Liver (tissue), 9 donors: Measurements from ENCODE around the gene MAPK7. TPM values are rescaled to one million over a fixed set of nuclear protein-coding genes. Genes with fewer than 3 reads are reported as not detected.

Source experiments
- DNase-seq: peaks from one replicate; pipeline ENCODE4 v3.0.0-alpha.2; 2017; ENCODE audit warnings: low spot score
- H3K27ac ChIP-seq, 2 donors: one replicate each; pipeline ENCODE4 v1.7.0; 2013; ENCODE audit warnings: inconsistent platforms in 2 of 2, low read length in 2 of 2, control low read depth in 1 of 2, low read depth in 1 of 2, mild to moderate bottlenecking in 1 of 2
- H3K27me3 ChIP-seq, 4 donors: one replicate each; pipeline versions ENCODE4 v1.6.1 to v1.7.0; 2013; ENCODE audit warnings: low read length in 3 of 4, inconsistent platforms in 1 of 4, mild to moderate bottlenecking in 1 of 4, moderate library complexity in 1 of 4; ENCODE audit not compliant: control insufficient read depth in 4 of 4, insufficient read depth in 4 of 4
- H3K36me3 ChIP-seq, 4 donors: one replicate each; pipeline versions ENCODE4 v1.6.1 to v1.7.0; 2013; ENCODE audit warnings: low read length in 3 of 4, mild to moderate bottlenecking in 3 of 4, low read depth in 1 of 4, moderate library complexity in 1 of 4; ENCODE audit not compliant: control insufficient read depth in 4 of 4, insufficient read depth in 3 of 4
- H3K4me1 ChIP-seq, 4 donors: one replicate each; pipeline versions ENCODE4 v1.6.1 to v1.7.0; 2013; ENCODE audit warnings: low read length in 3 of 4, mild to moderate bottlenecking in 3 of 4, moderate library complexity in 1 of 4; ENCODE audit not compliant: control insufficient read depth in 4 of 4, insufficient read depth in 4 of 4
- H3K4me3 ChIP-seq, 3 donors: one replicate each; pipeline versions ENCODE4 v1.6.1 to v1.7.0; 2013; ENCODE audit warnings: low read length in 3 of 3, control low read depth in 1 of 3, low read depth in 1 of 3, mild to moderate bottlenecking in 1 of 3
- H3K9ac ChIP-seq, 2 donors: one replicate each; pipeline ENCODE4 v1.7.0; 2013; ENCODE audit warnings: low read length in 2 of 2, mild to moderate bottlenecking in 2 of 2, moderate library complexity in 2 of 2, control low read depth in 1 of 2, low read depth in 1 of 2
- H3K9me3 ChIP-seq, 4 donors: one replicate each; pipeline versions ENCODE4 v1.6.1 to v1.7.0; 2013; ENCODE audit warnings: low read length in 3 of 4; ENCODE audit not compliant: control insufficient read depth in 4 of 4
- EGR1 ChIP-seq, 2 donors: IDR thresholded peaks; 2 replicates each; pipeline ENCODE4 v1.6.1; 2016 to 2018; ENCODE audit warnings: antibody characterized with exemption in 2 of 2, low read depth in 2 of 2
- FOXA1 ChIP-seq: IDR thresholded peaks from 2 replicates; pipeline ENCODE4 v1.6.1; 2016; ENCODE audit warnings: antibody characterized with exemption
- FOXA2 ChIP-seq: IDR thresholded peaks from 2 replicates; pipeline ENCODE4 v1.6.1; 2016; ENCODE audit warnings: antibody characterized with exemption
- GABPA ChIP-seq, 2 donors: IDR thresholded peaks in 1 of 2; conservative IDR thresholded peaks in 1 of 2; 2 replicates each; pipeline ENCODE4 v1.6.1; 2016; ENCODE audit warnings: antibody characterized with exemption in 2 of 2, mild to moderate bottlenecking in 1 of 2, moderate library complexity in 1 of 2
- HNF4A ChIP-seq, 2 donors: conservative IDR thresholded peaks; 2 replicates each; pipeline ENCODE4 v1.6.1; 2016; ENCODE audit warnings: antibody characterized with exemption in 2 of 2, mild to moderate bottlenecking in 2 of 2
- JUND ChIP-seq, 2 donors: IDR thresholded peaks; 2 replicates each; pipeline ENCODE4 v1.6.1; 2016; ENCODE audit warnings: antibody characterized with exemption in 2 of 2
- NR2F2 ChIP-seq: IDR thresholded peaks from 2 replicates; pipeline ENCODE4 v1.6.1; 2016; ENCODE audit warnings: antibody characterized with exemption
- RAD21 ChIP-seq, 2 donors: IDR thresholded peaks; 2 replicates each; pipeline ENCODE4 v1.6.1; 2016; ENCODE audit warnings: antibody characterized with exemption in 2 of 2, mild to moderate bottlenecking in 2 of 2
- RXRA ChIP-seq, 2 donors: IDR thresholded peaks; 2 replicates each; pipeline ENCODE4 v1.6.1; 2017 to 2018; ENCODE audit warnings: antibody characterized with exemption in 2 of 2, mild to moderate bottlenecking in 1 of 2
- SP1 ChIP-seq: IDR thresholded peaks from 2 replicates; pipeline ENCODE4 v1.6.1; 2018; ENCODE audit warnings: antibody characterized with exemption, mild to moderate bottlenecking
- TAF1 ChIP-seq: conservative IDR thresholded peaks from 2 replicates; pipeline ENCODE4 v1.6.1; 2016; ENCODE audit warnings: antibody characterized with exemption, mild to moderate bottlenecking
- YY1 ChIP-seq: IDR thresholded peaks from 2 replicates; pipeline ENCODE4 v1.6.1; 2016; ENCODE audit warnings: antibody characterized with exemption, mild to moderate bottlenecking
- WGBS: extraction: QIAGEN DNeasy Blood & Tissue Kit; methylation state at CpG from one replicate; pipeline ENCODE4 v1.1.7; 2013; 5-methylcytosine and 5-hydroxymethylcytosine counted together
- polyA plus RNA-seq, 2 donors: library from polyadenylated mRNA; stranded (reverse) in 1 of 2; unstranded in 1 of 2; fragments of 200-250 nt in 1 of 2; fragments of >200 nt in 1 of 2; fragmentation: Nextera tagmentation in 1 of 2; extraction: Ambion mirVana in 1 of 2; gene quantifications; one replicate each; pipeline versions ENCODE4 v1.2.1 to v1.2.3, GENCODE V29; 2013 to 2015
- total RNA-seq, 2 donors: library from RNA; depleted of rRNA; stranded (reverse); fragments of >200 nt; gene quantifications; one replicate each; pipeline ENCODE4 v1.2.3, GENCODE V29; 2014
- TF ChIP-seq, protein P1 (sequence below): fragments of 150-350 bp; IDR thresholded peaks from 2 replicates; pipeline ENCODE4 v1.5.1; 2017; ENCODE audit warnings: improper control_type of control experiment, low read depth, low read length; ENCODE audit not compliant: missing input control
- TF ChIP-seq, protein P2 (sequence below): IDR thresholded peaks from 2 replicates; pipeline ENCODE4 v1.6.1; 2016; ENCODE audit warnings: antibody characterized with exemption
- TF ChIP-seq, protein P3 (sequence below): IDR thresholded peaks from 2 replicates; pipeline ENCODE4 v1.6.1; 2016; ENCODE audit warnings: antibody characterized with exemption
- donor health status: healthy.
- donor health status: healthy.
- donor health status: healthy.
- donor health status: healthy.
- donor health status: healthy.

Gene MAPK7
- total and polyA plus RNA-seq, 4 donors: 3.4 to 8.8 (median 5.2) TPM

DNA sequence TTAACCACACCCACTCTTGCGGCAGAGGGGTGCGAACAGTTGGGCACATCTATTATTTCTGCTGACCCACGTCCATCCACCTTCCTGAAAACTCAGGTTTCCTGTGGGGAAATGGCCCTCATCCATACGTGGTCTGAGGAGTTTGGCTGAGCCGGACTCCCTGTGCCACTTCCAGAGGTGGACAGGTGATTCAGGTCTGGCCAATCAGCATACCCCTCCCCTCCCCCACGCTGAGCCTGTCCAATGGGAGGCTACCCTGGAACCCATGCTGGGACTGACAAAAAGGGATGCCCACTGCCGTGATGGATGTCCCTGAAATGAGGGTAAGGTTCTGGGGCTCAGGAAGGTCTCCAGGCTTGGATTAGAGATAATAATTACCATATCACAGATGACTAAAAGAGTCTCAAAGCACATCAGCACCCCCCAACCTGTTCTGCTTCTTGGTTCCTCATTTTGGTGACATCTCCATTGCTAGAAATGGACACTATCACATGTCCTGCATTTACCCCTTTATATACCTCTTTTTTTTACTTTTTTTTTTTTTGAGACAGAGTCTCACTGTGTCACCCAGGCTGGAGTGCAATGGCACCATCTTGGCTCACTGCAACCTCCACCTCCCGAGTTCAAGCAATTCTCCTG is 5.3 kb upstream of the MAPK7 start:
- H3K27me3 ChIP-seq: no peaks in the 10 kb centered on the region
- H3K4me1 ChIP-seq: peaks cover 4 to 11% (median 6%) of the 10 kb centered on the region in 4 donors
- H3K4me3 ChIP-seq: no peak overlapping the region
- DNase-seq: no peak
- 83% methylated on average over 8 of the region's 8 CpGs for WGBS
- TF ChIP-seq NR2F2: no peak
- TF ChIP-seq FOXA2: no peak
- TF ChIP-seq SP1: no peak
- no peak for TF ChIP-seq HNF4A (conservative IDR thresholded peaks at IDR 0.05)
- no peak for TF ChIP-seq JUND (IDR thresholded peaks at IDR 0.05)
- no peaks in the 10 kb centered on the region for H3K9me3 ChIP-seq
- H3K9ac ChIP-seq: no peak overlapping the region
- H3K27ac ChIP-seq: no peak overlapping the region
- no peaks in the 10 kb centered on the region for H3K36me3 ChIP-seq

DNA sequence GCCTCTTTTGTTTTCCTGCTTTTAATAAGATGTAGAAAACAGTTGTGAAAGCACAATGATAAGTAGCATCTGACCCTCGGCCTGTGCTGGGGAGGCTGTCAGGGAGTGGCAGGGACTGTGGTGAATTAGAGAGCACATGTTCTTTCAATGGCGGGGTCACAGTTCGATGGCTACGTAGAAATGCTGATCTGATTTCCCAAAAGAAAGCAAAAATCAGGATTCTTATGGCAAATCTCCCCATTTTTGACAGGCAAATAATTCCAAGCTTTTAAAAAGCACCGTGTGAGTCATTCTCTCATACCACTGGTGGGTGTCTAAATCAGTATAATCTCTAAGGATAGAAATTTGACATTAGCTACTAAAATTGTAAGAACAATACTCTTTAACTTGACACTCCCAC is 4.2 kb upstream of the MAPK7 start:
- H3K36me3 ChIP-seq: no peaks in the 10 kb centered on the region
- H3K27ac ChIP-seq: no peak overlapping the region
- H3K4me3 ChIP-seq: no peak overlapping the region
- H3K4me1 ChIP-seq: peaks cover 7 to 19% (median 12%) of the 10 kb centered on the region in 4 donors
- H3K27me3 ChIP-seq: no peaks in the 10 kb centered on the region
- no peak overlapping the region for H3K9ac ChIP-seq
- TF ChIP-seq EGR1 (IDR thresholded peaks at IDR 0.05; ENCODE audit: low read depth in 2 of 2): no peak
- TF ChIP-seq, protein P1, sequence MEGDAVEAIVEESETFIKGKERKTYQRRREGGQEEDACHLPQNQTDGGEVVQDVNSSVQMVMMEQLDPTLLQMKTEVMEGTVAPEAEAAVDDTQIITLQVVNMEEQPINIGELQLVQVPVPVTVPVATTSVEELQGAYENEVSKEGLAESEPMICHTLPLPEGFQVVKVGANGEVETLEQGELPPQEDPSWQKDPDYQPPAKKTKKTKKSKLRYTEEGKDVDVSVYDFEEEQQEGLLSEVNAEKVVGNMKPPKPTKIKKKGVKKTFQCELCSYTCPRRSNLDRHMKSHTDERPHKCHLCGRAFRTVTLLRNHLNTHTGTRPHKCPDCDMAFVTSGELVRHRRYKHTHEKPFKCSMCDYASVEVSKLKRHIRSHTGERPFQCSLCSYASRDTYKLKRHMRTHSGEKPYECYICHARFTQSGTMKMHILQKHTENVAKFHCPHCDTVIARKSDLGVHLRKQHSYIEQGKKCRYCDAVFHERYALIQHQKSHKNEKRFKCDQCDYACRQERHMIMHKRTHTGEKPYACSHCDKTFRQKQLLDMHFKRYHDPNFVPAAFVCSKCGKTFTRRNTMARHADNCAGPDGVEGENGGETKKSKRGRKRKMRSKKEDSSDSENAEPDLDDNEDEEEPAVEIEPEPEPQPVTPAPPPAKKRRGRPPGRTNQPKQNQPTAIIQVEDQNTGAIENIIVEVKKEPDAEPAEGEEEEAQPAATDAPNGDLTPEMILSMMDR: no peak
- TF ChIP-seq FOXA1: no peak
- TF ChIP-seq, protein P2, sequence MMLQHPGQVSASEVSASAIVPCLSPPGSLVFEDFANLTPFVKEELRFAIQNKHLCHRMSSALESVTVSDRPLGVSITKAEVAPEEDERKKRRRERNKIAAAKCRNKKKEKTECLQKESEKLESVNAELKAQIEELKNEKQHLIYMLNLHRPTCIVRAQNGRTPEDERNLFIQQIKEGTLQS: no peak
- TF ChIP-seq, protein P3, sequence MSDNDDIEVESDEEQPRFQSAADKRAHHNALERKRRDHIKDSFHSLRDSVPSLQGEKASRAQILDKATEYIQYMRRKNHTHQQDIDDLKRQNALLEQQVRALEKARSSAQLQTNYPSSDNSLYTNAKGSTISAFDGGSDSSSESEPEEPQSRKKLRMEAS: no peak
- no peak for TF ChIP-seq YY1
- TF ChIP-seq RXRA (IDR thresholded peaks at IDR 0.05): no peak
- TF ChIP-seq GABPA (IDR thresholded peaks at IDR 0.05 in 1 of 2, conservative IDR thresholded peaks at IDR 0.05 in 1 of 2): no peak
- no peak for TF ChIP-seq RAD21 (IDR thresholded peaks at IDR 0.05)
- no peak for TF ChIP-seq TAF1
- TF ChIP-seq JUND (IDR thresholded peaks at IDR 0.05): no peak
- no peak for TF ChIP-seq HNF4A (conservative IDR thresholded peaks at IDR 0.05)
- WGBS: 93% methylated on average over 5 of the region's 5 CpGs
- no peaks in the 10 kb centered on the region for H3K9me3 ChIP-seq
- DNase-seq: no peak

DNA sequence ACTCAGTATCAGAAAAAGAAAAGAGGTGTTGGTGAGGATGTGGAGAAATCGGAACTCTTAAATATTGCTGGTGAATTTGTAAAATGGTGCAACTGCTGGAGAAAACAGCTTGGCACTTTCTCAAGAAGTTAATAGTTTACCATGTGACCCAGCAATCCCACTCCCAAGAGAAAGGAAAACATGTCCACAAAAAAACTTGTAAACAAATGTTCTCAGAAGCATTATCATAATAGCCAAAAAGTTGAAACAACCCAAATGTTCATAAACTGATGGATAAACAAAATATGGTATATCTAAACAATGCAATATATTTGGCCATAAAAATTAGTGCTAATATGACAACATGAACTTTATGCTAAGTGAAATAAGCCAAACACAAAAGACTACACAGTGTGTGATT is 2.6 kb upstream of the MAPK7 start:
- H3K9ac ChIP-seq: no peak overlapping the region
- H3K27ac ChIP-seq: no peak overlapping the region
- 92% methylated on average over 1 of the region's 1 CpG for WGBS
- H3K9me3 ChIP-seq: no peaks in the 10 kb centered on the region
- no peak for TF ChIP-seq FOXA1
- H3K36me3 ChIP-seq: peaks cover 2 to 4% (median 3%) of the 10 kb centered on the region in 4 donors
- H3K4me3 ChIP-seq: no peak overlapping the region
- H3K27me3 ChIP-seq: no peaks in the 10 kb centered on the region
- DNase-seq: no peak
- H3K4me1 ChIP-seq: peaks cover 6 to 23% (median 14%) of the 10 kb centered on the region in 4 donors
